Loucy (cell line): ENCODE measurements around the gene IRF2BPL.

Source experiments
- CTCF ChIP-seq: fragments of 200-600 bp; sonication (generic); conservative IDR thresholded peaks from 2 replicates; pipeline ENCODE4 v1.5.1; 2014; ENCODE audit warnings: mild to moderate bottlenecking, antibody characterized with exemption, low read length
- EZH2phosphoT487 ChIP-seq: fragments of 200-600 bp; IDR thresholded peaks from 2 replicates; pipeline ENCODE4 v1.6.1; 2018; ENCODE audit warnings: antibody characterized with exemption, mild to moderate bottlenecking, moderate library complexity, borderline replicate concordance

DNA sequence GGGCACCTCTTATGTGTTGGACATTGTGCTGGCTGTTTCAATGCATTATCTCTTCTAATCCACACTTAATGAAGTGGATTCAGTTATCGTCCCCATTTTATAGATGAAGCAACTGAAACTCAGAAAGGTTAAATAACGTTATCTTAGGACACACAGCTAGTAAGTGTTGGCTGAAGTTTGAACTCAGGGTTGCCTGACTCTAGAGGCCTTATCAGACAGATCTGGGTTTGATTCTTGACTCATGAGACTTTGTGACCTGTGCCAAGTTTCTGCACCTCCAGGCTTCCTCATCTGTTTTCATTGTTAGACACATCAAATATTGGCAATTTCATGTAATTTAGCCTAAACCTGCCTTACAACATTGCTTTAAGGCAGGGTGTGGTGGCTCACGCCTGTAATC lies 18.2 kb upstream of the IRF2BPL start:
- no peak for TF ChIP-seq CTCF
- TF ChIP-seq EZH2phosphoT487 = no peak
